NT2/D1 (cell line): Measurements from ENCODE around the gene KRTAP20-4.

Source experiments
- SUZ12 ChIP-seq: IDR thresholded peaks from 2 replicates; pipeline ENCODE4 v1.6.1; 2011; ENCODE audit not compliant: insufficient read length, insufficient read depth; ENCODE audit errors: extremely low read depth
- YY1 ChIP-seq: IDR thresholded peaks from 2 replicates; pipeline ENCODE4 v1.6.1; 2011; ENCODE audit not compliant: insufficient read length, insufficient read depth
- ZNF274 ChIP-seq: IDR thresholded peaks from 2 replicates; pipeline ENCODE4 v1.6.1; 2011; ENCODE audit warnings: mild to moderate bottlenecking, low read depth, low read length

GRCh38 chr21:30620522-30620921 is at the start of gene KRTAP20-4:
- no peak for TF ChIP-seq YY1
- no peak for TF ChIP-seq ZNF274
- TF ChIP-seq SUZ12, result no peak
